Vagina (tissue), 2 donors: ENCODE measurements around the gene OBSCN. TPM values are rescaled to one million over a fixed set of nuclear protein-coding genes. Genes with fewer than 3 reads are reported as not detected.

Experiments used
- DNase-seq, 2 donors: peaks; one replicate each; pipeline ENCODE4 v3.0.0-alpha.2; 2017; ENCODE audit errors: extremely low spot score in 2 of 2
- H3K27ac ChIP-seq: fragments of 200-600 bp; sonication (generic); one replicate; pipeline ENCODE4 v1.5.1; 2019
- H3K27me3 ChIP-seq: fragments of 200-600 bp; sonication (generic); one replicate; pipeline ENCODE4 v1.5.1; 2019
- H3K36me3 ChIP-seq, 2 donors: fragments of 200-600 bp; sonication (generic); one replicate each; pipeline ENCODE4 v1.5.1; 2017 to 2019
- H3K4me1 ChIP-seq: fragments of 200-600 bp; sonication (generic); one replicate; pipeline ENCODE4 v1.5.1; 2019
- H3K4me3 ChIP-seq, 2 donors: fragments of 200-600 bp; sonication (generic); 1 replicate in 1 of 2; 2 replicates in 1 of 2; pipeline ENCODE4 v1.5.1; 2016 to 2019
- H3K9me3 ChIP-seq: fragments of 200-600 bp; sonication (generic); one replicate; pipeline ENCODE4 v1.5.1; 2019
- CTCF ChIP-seq, 3 experiments: fragments of 450-650 bp in 2 of 3; fragments of 200-600 bp in 1 of 3; sonication (generic) in 1 of 3; IDR thresholded peaks; one replicate each; pipeline ENCODE4 v1.5.1; 2017 to 2019; ENCODE audit warnings: antibody characterized with exemption in 3 of 3, mild to moderate bottlenecking in 2 of 3, moderate library complexity in 2 of 3
- POLR2A ChIP-seq, 2 donors: fragments of 450-650 bp; IDR thresholded peaks; one replicate each; pipeline ENCODE4 v1.6.1; 2017; ENCODE audit warnings: antibody characterized with exemption in 2 of 2, mild to moderate bottlenecking in 2 of 2, moderate library complexity in 2 of 2
- POLR2AphosphoS5 ChIP-seq, 2 donors: sonication (generic); formaldehyde crosslinking; IDR thresholded peaks; one replicate each; pipeline ENCODE4 v1.9.0; 2017; ENCODE audit warnings: antibody characterized with exemption in 2 of 2, mild to moderate bottlenecking in 2 of 2, low read depth in 1 of 2; ENCODE audit not compliant: insufficient read depth in 1 of 2
- intact Hi-C: fragments of 100-400 bp; cut with DNase I; formaldehyde crosslinking; loops from one replicate; pipeline ENCODE4 v1.15.1; 2023
- total RNA-seq: library from RNA; depleted of rRNA; stranded (reverse); fragments of >200 nt; gene quantifications from one replicate; pipeline ENCODE4 v1.2.3, GENCODE V29; 2016

Gene OBSCN
- total RNA-seq, 1 donor from 2014 or later, result 35.8 TPM

- no peaks in the 10 kb centered on the region for H3K27me3 ChIP-seq
- TF ChIP-seq POLR2A (IDR thresholded peaks at IDR 0.05), result no peak
- TF ChIP-seq POLR2AphosphoS5 (IDR thresholded peaks at IDR 0.05; ENCODE audit: insufficient read depth in 1 of 2, low read depth in 1 of 2), result no peak
- TF ChIP-seq CTCF (IDR thresholded peaks at IDR 0.05), result no peak
- no peaks in the 10 kb centered on the region for H3K4me1 ChIP-seq
- no peak overlapping the region for H3K4me3 ChIP-seq
- H3K27ac ChIP-seq, result no peak overlapping the region
- peaks cover 0 to 2% of the 10 kb centered on the region in 2 donors for H3K36me3 ChIP-seq
- intact Hi-C loops, result no loop called here
- no peak for DNase-seq
- no peaks in the 10 kb centered on the region for H3K9me3 ChIP-seq
Observed at GRCh38 chr1:228180271-228180958, 27.4 kb upstream of the OBSCN start.

GRCh38 chr1:228180959-228181644, 26.7 kb upstream of the OBSCN start:
- intact Hi-C loops, result no loop called here
- DNase-seq, result no peak
- TF ChIP-seq POLR2AphosphoS5 (IDR thresholded peaks at IDR 0.05; ENCODE audit: insufficient read depth in 1 of 2, low read depth in 1 of 2) (no peak), POLR2A (IDR thresholded peaks at IDR 0.05) (no peak), CTCF (IDR thresholded peaks at IDR 0.05) (no peak)
- Histone ChIP-seq H3K4me3 (no peak overlapping the region), H3K9me3 (no peaks in the 10 kb centered on the region), H3K4me1 (no peaks in the 10 kb centered on the region), H3K27me3 (no peaks in the 10 kb centered on the region), H3K27ac (no peak overlapping the region), H3K36me3 (no peaks in the 10 kb centered on the region)

- H3K4me3 ChIP-seq, result no peak overlapping the region
- no peak overlapping the region for H3K27ac ChIP-seq
- no peaks in the 10 kb centered on the region for H3K27me3 ChIP-seq
- no peaks in the 10 kb centered on the region for H3K4me1 ChIP-seq
- no peak for DNase-seq
- no peak for TF ChIP-seq CTCF (IDR thresholded peaks at IDR 0.05)
- no peak for TF ChIP-seq POLR2A (IDR thresholded peaks at IDR 0.05)
- no peak for TF ChIP-seq POLR2AphosphoS5 (IDR thresholded peaks at IDR 0.05; ENCODE audit: insufficient read depth in 1 of 2, low read depth in 1 of 2)
- no peaks in the 10 kb centered on the region for H3K9me3 ChIP-seq
- intact Hi-C loops, result no loop called here
- no peaks in the 10 kb centered on the region for H3K36me3 ChIP-seq
Observed at GRCh38 chr1:228181645-228182034, 26.2 kb upstream of the OBSCN start.

- H3K27ac ChIP-seq, result no peak overlapping the region
- no peak for DNase-seq
- H3K27me3 ChIP-seq, result no peaks in the 10 kb centered on the region
- no peaks in the 10 kb centered on the region for H3K36me3 ChIP-seq
- TF ChIP-seq POLR2A (IDR thresholded peaks at IDR 0.05), result no peak
- no peak for TF ChIP-seq CTCF (IDR thresholded peaks at IDR 0.05)
- TF ChIP-seq POLR2AphosphoS5 (IDR thresholded peaks at IDR 0.05; ENCODE audit: insufficient read depth in 1 of 2, low read depth in 1 of 2), result no peak
- H3K4me1 ChIP-seq, result no peaks in the 10 kb centered on the region
- intact Hi-C loops, result no loop called here
- no peak overlapping the region for H3K4me3 ChIP-seq
- no peaks in the 10 kb centered on the region for H3K9me3 ChIP-seq
Observed at GRCh38 chr1:228182296-228183030, 25.4 kb upstream of the OBSCN start.
